NK-92 (cell line): Measurements from ENCODE around the gene CADM3.

Experiments used
- DNase-seq: peaks from one replicate; lab custom pipeline; 2025; ENCODE audit not compliant: unreplicated experiment; lab: John Stamatoyannopoulos, UW

CADM3 gene

DNA sequence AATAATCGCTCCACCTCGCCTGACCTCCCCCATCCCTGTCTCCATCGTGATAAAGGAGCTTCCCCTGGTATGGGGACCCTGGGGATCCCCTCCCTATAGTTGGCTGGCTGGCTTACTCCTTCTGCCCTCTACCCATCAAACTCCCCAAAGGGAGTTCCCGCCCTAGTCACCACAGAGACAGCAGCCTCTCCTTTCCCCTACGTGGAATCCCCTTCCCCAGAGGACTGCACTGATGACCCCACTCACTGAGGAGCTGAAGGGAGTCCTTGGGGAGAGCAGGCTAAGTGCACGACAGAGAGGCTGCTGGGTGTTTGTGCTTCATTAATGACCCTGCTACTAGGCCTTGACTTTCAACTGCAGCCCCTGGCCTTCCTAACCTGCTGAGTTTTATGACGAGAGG, 1.9 kb downstream of the CADM3 start:
- no peak for DNase-seq

DNA sequence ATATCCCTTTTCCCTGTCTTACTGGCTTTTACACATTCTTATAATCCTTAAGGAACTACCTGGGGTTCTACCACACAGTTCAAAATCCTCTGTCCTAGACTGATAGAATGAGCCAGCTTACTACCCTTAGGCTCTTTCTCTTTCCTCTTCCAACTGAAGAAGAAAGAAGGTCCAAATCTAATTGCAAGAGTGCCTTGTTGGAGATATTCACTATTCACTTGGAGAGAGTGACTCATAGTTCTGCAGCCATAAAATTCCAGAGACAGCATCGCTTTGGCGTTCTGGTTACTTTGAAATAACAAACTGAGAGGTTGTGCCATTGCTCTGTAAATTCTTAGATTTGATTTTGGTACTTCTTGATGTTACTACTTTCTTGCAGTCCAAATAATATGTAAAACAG, 4.2 kb downstream of the CADM3 start:
- DNase-seq = no peak

DNA sequence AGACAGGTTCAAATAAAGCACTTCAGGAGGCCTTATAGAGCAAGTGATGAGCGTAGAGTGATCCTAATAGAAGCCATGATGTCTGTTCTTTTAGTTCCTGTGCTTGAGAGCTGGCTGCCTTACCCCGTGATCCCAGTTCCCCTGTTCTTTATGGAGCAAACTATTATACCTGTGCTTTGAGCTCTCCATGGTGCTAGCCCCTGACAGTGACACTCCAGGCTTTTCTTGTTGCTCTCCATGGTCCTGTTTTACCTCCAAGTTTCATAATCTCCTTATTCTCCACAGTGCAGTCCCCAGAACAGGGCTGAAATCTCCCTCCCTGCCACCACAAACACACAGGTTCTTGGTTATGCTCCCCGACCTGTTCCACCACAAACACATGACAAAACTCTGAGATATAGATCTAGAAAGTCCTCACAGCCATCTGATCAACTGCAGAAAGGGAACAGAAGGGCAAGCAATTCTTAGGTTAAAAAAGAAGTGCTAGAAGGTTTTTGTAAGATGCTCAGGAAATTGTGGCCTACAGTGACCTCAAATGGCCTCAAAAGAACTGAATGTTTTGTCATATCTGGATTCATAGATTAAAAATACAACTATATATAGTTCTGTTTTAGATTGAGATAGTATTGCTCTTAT, 6.0 kb downstream of the CADM3 start:
- DNase-seq = no peak

DNA sequence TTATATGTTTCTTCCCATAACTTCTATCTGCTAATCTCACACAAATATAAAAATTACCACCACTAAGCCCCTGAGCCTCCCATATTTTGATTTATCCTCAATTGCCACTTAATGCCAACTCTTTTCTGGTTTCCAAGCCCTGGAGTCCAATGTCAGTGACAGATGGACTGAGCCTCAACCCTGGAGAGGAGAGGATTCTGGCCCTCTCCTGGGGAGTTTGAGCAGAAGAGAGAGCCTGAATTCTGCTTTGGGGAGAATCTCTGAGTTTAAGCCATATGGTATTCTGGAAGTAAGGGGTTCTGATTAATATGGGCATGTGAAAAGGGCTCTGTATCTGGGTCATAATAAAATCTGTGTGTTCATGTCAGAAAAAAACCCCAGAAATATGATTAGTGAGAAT, 8.5 kb downstream of the CADM3 start:
- DNase-seq = no peak

DNA sequence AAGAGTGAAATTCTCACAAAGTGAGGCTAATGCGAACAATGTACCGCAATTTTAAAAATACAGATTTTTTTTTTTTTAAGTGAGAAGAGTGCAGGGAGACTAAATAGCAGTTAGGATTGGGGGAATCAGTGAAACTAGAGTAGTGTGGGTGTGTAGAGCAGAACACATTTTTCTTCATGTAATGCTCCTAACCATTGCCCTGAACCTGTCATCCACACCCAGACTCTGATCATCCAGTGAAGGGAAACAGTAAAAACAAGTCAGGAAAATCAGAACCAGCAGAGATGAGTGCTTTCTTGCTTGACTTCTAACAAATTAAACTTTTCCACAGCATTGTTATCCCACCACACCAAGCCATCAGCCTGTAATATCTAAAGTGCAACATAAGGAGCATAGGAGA, 9.1 kb downstream of the CADM3 start:
- no peak for DNase-seq

DNA sequence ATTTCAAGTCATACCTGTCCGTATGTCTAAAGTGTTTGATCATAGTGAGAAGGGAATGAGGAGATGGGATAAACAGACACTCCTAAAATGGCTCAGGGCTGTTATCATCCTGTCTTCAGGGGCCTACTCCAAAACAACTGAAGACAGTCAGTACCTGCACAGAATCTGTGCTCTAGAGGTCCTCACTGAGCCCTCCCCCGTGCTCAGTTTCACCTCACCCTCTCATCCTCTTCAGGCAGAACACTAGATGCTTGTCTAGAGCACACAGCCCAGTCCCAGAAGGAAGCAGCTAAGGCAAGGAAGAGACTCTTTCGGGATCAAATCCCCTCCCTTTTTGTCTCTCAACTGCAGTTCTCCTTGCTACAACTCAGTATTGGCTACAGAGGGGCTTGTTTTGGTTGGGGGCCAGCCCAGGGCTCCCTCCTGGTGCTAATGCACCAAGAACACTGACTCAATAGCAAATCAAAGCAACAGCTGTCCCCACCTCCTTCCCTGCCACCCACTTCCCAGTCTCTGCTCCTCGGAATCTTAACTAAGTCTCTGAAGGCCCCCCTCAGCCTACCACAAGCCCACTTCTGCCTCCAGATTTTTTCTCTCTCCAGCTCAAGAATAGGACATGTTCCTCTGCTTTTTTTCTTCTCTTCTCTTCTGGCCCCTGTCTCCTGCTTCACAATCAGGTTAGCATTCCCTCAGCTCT, 10.1 kb downstream of the CADM3 start:
- no peak for DNase-seq

DNA sequence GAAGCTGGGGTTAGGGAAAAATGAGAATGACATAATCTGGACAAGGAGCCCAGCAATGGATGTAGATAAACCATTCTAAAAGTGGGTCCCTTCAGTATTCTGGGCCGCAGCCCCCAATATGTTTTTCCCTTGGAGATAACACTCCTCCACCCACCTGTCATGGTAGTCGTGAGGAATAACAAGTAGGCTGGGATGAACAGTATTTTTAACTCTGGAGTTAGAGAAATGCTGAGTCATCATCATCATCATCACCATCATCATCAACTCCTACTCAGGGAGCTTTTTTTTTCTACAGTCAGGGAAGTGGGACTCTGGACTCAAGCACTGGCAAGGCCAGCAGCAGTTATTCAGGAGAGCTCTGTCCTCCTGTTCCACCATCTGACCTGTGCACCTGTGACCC, 12.8 kb downstream of the CADM3 start:
- no peak for DNase-seq

DNA sequence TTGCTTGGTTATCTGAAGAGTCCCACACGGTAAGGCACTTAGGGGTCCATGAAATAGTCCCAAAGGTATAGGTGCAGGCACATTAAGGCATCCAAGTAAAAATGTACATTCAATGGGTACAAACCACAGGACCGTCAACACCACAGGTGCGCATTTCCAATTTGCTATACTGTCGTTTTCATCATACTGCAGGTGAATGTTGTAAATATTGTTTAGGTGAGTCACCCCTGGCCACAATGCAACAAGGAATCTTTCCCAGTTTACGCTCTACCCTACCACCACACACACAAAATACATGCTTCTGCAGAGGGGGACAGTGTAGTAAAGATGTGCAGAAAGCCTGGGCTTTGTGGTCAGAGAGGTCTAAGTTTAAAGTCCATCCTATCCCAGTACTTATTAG, 13.7 kb downstream of the CADM3 start:
- no peak for DNase-seq

DNA sequence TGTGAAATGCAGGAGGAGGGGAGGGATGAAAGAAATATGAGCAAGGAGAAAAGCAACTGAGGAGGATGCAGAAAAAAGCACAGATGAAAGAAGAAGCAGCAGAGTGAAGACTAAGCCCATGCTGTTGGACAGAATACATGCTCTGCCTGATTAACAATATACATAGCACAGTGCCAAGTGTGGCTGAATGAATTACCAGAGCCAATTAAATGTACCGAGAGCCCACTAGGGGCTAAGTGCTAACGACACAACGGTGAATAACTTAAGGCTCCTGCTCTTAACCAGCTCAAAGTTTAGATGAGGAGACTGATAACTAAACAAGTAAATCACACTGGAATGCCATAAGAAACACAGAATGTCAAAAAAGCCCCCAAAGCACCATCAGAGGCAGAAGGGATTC, 15.6 kb downstream of the CADM3 start:
- no peak for DNase-seq

DNA sequence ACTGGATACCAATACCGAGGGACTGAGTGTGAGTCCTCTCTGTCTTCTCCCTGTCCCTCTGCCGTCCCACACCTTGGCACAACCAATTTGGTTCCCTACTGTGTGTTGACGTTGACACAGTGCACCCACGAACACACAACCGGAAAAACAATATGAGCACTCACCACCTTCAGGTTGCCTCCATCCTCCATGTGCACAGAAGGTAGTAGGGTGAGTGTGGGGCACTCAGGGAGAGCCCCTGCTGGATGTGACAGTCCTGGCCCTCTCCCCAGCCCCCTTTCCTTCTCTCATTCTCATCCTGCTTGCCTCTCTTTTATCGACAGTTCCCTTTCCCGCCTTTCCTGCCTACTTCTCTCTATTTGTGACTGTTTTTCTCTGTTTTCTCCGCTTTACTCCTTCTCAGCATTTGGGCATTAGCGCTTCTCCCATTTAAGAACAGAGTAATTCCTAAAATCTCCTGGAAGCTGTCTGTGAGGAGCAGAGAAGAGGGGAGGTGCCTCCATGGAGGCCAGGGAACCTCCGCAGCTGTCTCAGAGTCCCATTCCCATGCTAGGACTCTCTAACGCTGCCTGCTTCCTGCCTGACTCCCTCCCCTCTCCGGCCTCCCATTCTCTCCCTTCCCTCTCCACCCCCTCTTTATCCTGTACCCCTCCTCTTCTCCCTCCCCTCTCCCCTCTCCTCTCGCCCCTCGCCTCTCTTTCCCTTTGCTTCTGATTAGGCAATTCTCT, 16.4 kb downstream of the CADM3 start:
- no peak for DNase-seq

DNA sequence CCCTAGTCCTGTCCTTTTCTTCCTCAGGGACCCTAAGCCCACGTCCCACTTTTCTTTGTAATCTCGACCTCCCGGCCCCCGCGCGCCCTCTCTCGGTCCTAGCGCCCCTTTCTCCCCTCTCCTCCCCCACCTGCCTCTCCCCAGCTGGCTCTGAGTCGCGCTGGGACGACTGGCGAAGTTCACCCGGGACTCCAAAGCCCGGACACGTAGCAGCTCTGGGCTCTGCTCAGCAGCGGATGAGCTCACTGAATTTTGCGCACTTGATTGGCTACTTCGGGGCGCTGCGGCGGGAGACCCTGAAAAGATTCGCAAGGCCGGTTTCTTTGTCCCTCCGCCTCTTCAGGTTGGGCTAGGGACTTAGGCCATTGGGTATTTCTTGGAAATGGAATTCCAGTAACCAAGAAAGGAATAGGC, 17.0 kb downstream of the CADM3 start:
- no peak for DNase-seq

DNA sequence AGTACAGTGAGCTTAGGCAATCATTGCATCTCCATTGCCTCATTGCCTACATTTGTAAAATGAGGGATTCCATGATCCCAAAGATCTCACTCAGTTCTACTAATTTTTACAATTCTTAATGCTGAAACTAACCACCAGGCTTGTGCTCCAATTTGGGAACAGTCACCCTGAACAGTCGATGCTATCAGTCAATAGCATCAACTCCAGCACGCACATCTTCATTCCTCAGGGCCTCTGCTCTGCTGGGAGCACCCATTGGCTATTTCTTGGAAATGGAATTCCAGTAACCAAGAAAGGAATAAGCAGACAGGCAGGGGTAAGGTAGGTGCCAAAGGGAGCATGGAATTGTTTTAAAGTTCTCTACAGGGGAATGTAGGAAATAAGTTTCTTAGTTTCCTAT, 19.0 kb downstream of the CADM3 start:
- DNase-seq = no peak

DNA sequence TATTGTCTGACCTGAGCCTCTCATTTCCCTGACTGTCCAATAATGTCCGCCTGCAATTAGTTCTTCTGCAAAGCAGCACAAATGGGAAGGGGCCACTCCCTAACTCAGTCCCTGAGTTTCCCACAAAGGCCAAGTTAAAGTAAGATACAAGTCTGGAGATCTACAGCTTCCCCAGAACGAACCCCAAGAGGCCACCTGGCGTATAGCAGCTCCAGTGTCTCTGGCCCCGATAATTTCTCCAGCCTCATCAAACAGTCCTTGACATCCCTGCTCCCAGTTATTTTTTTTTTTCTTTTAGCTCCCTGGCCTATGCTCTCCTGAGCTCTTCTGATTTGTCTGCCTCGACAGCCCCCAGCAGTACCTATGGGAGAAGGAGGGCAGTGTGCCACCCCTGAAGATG, 25.1 kb downstream of the CADM3 start:
- no peak for DNase-seq

DNA sequence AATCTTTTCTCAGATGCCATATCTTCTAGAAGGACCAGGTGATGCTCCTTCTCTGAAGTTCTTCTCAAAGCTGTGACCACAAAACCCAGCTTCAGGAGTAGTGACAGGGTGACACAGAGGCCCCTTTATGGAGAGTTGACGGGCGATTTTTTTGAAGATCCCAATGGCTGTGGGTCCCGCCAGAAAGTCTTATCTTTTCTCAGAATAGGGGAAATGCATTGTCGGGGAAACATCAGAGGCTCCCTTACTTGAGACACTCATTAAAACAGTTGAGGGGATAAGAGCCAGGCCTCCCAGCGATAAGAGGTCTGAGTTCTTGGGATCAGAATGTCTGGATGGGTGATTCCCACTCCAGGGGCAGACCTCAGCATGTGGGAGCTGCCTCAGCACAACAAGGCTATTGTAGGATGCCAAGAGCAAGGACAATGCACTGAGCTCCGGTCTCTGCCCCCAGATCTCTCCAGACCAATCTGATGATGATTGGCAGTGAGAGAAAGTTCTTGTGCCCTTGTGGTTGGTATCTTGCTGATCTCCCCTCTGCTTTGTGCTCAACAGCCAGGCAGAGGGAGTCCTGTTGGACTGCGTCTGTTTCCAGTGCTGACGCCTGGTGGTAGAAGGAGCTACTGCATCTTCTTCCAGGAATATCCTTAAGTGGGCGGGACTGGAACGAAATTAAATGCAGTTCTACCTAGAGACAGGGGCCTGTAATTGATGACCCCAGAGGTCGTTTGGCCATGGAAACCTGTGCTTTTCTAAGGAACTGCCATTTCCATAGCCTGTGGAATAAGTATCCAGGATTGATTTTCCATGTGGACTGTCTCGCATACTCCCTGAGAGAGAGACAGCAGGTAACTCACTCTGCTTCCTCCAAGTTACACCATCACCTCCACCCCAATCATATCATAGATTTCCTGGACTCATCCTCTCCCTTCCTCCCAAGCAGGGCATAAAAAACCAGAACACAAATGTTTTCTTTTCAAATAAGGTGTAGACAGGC, 26.4 kb downstream of the CADM3 start:
- DNase-seq = no peak

DNA sequence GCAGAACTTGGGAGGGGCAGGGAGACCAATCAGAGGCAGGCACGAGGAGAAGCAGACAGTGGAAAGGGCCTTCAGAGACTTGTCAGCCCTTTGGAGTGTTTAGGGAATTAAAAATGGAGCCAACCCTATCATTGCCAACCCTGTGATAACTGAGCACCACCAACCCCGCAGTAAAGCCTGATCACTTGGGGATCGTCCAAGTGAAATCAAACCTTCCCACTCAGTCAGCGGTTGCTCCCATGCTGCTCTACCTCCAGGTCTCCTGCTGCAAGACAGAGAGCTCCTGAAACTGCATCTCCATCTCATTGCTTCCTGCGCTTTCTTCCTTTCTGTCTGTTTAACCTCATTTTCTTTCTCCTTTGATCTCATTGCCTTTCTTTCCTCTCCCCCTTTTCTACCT, 28.5 kb downstream of the CADM3 start:
- no peak for DNase-seq

DNA sequence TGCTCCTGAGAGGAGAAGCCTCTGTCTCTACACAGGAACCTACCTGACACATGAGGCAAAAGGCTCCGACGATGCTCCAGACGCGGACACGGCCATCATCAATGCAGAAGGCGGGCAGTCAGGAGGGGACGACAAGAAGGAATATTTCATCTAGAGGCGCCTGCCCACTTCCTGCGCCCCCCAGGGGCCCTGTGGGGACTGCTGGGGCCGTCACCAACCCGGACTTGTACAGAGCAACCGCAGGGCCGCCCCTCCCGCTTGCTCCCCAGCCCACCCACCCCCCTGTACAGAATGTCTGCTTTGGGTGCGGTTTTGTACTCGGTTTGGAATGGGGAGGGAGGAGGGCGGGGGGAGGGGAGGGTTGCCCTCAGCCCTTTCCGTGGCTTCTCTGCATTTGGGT, 29.4 kb downstream of the CADM3 start:
- no peak for DNase-seq

DNA sequence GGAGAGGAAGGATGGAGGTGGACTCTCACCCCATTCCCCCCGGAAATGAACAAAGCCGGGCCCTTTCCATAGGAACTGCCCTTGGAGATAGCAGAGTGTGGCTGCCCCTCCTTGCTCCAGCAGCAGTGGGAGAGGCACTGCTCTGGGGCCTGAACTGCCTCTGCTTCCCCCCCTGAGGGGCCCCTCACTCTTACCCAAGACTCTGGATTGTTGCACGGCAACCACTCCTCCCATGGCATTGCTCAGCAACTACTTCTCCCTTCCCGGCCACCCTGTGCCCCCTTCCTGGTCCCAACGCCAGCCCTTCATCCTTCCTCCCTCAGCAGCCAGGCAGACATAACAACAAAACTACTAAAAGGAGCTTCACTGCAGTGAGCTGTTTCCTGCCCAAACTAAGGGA, 30.2 kb downstream of the CADM3 start:
- DNase-seq = no peak

DNA sequence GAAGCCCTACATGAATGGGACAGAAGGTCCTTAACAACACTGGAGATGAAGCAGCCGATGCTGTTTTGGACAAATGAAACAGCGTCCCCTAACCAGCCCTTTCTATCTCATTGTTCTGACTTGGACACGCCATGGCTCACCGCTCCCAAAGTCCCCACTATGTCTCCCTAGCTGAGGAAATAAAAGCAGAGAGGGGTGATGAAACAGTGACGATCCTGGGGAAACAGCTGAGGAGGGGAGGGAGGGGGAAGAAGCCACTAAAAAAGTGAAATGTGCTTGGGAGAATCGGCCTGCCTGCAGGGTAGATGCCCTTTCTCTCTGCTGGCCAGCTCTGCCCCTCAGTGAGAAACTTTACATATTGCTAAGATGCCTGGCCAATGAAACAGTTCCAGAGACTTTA, 32.2 kb downstream of the CADM3 start:
- DNase-seq = no peak

DNA sequence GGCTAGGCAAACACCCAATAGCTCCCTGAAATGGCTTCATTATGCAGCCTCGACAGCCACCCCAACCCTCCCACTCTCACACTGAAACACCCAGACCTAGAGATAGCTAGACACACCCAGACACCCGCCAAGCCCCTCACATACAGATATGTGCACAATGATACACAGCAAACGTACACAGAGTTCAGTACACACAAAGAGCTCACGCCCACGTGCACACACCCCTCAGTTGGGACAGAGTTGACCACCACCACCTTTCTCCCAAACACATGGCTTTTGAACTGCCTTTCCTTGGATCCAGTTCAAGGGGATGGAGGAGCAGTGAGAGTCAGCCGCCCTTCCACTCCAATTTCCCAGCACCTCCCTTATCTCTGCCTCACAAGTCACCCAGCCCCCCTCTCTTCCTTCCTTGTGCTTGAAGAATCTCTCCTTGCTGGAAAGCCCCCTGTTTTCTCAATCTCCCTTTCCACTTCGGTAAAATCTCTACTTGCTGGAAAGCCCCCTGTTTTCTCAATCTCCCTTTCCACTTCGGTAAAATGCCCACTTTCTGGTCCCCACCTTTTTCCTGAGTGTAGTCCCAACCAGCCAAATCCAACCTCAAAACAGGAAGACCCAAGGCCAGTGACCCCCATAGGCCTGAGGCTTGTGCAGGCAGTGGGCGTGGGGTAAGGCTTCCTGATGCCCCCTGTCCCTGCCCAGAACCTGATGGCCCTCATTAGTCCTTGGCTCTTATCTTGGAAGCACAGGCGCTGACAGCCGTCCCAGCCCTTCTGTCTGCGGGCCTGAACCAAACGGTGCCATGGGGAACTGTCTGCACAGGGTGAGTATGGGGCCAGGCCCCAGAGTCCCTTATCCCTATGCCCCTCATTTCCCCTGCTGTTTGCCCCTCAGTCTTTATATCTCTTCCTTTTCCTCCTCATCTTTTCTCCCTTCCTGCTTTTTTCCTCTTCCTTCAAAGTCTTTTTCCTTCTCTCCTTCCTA, 33.0 kb downstream of the CADM3 start, which contains the start of gene ACKR1:
Gene ACKR1, plus strand, starts transcription at position 715 of the 981 bp plus-strand sequence. Its CDS starts 85 bp downstream, at position 800.
- no peak for DNase-seq

DNA sequence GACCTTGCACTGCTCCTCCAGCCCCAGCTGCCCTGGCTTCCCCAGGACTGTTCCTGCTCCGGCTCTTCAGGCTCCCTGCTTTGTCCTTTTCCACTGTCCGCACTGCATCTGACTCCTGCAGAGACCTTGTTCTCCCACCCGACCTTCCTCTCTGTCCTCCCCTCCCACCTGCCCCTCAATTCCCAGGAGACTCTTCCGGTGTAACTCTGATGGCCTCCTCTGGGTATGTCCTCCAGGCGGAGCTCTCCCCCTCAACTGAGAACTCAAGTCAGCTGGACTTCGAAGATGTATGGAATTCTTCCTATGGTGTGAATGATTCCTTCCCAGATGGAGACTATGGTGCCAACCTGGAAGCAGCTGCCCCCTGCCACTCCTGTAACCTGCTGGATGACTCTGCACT, 33.8 kb downstream of the CADM3 start:
- no peak for DNase-seq
